NCI-H526 treated with DMSO at 0.1 percent for 48 hours (cell line): ENCODE data around the gene PGAP2.
"Not testable (repeated sequence)": the region's sequence is repeated elsewhere in the genome, so short reads cannot be mapped to it uniquely, and the experiment has no call there.

Experiments
- DNase-seq: peaks from one replicate; lab custom pipeline; 2025; lab: John Stamatoyannopoulos, UW

The PGAP2 gene

GRCh38 chr11:3803726-3804495, 4.4 kb upstream of the PGAP2 start:
- DNase-seq, result no peak

DNA sequence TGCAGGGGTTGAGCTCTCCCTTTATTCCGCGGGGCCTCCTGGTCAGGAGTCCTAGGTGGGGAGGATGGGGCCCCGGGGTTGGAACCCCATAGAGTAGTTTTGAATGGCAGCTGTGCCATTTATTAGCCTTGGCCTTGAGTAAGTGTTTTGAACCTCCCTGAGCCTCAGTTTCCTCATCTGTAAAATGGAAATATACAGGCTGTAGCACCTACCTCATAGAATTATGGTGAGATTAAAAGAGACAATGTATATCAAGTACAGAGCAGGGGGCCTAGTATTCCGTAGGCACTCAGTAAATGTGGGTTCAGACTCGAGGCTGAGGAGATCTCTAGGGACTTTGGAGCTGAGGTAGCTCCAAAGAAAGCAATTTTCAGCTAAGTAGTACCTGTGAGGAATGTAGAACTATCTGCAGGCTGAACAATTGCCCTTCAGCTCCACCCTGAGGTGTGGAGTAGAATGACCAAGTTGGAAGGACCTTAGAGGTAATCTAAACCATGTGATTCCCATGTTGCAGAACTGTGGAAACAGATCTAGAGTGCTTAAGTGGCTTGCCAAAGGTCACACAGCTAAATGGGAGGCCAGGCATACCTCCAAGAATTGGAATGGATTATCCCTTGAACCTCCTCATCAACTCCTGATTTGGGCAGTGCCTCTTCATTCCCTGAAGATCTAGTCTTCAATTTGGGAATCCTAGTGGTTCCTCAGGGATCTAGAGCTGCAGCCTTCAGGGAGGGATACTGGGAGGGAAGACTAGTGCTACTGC, 682 bp downstream of the PGAP2 start:
- peak; percentile 50 for DNase-seq

DNA sequence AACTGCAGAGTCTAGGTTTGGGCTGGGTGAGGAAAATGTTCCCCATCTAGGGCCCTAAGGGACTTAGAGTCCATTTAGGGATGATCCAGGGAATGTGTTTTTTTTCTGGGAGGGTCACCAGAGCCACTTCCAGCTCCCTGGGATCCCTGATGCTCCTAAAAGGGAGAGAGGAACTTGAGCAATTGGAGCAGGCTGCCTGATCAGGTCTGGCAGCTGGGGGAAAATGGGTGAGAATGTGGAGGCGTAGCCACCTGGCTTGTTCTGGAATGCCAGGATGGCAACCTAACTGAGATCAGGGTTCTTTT, 1.2 kb downstream of the PGAP2 start:
- DNase-seq, result no peak

GRCh38 chr11:3810446-3810845, 2.1 kb downstream of the PGAP2 start:
- DNase-seq, result no peak

DNA sequence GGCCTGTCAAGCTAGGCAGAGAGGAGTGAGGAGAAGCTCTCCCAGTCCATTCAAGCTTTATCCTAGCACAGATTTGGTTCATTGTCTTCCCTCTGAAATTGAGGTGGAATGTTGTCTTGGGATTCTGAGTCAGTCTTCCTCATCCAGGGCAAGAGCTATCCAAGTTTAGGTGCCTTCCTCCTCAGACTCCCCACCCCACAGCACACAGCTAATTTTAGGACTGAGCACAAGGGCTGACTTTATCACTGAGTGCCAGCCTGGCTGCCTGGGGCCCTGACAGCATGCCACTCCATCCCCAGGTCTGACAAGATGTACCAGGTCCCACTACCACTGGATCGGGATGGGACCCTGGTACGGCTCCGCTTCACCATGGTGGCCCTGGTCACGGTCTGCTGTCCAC, 2.6 kb downstream of the PGAP2 start:
- no peak for DNase-seq

- DNase-seq, result not testable (repeated sequence)
These were observed 6.5 kb downstream of the PGAP2 start for GRCh38 chr11:3814832-3815231.

- DNase-seq, result no peak
These were observed 7.5 kb downstream of the PGAP2 start for GRCh38 chr11:3815845-3816244.

DNA sequence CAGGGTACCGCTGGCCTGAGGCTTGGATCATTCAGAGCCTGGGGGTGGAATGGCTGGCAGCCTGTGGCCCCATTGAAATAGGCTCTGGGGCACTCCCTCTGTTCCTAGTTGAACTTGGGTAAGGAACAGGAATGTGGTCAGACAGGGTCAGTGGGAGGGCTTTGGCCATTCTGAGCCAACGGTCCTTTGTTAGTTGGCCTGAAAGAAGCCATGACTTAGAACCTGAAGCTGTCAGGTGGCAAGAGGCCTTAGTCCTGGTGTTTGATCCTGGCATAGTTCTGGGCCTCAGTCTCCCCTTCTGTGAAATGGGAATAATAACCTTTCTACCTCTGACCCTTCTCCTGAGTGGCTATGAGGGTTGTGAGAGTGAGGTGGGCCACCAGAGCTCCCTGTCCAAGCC, 8.3 kb downstream of the PGAP2 start:
- no peak for DNase-seq

GRCh38 chr11:3817181-3817800, 8.9 kb downstream of the PGAP2 start:
- no peak for DNase-seq

DNA sequence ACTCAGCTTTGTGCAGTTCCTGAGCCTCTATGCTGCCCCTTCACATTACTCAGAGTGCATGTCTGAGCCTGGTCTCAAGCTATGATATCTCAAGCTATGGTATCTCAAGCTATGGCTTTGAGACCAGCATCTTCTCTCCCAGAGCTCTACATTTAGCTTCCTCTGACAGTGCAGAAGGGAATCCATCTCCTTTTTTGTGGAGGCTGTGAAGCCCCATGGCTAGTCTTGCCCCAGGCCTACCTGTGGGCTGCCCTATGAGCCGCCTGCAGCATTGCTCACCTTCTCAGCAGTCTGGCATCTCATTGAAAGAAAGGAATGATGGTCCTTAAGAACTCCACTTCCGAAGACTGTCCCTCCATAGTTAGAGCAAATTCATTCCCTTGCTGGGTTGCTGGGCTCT, 12.6 kb downstream of the PGAP2 start:
- DNase-seq, result no peak

DNA sequence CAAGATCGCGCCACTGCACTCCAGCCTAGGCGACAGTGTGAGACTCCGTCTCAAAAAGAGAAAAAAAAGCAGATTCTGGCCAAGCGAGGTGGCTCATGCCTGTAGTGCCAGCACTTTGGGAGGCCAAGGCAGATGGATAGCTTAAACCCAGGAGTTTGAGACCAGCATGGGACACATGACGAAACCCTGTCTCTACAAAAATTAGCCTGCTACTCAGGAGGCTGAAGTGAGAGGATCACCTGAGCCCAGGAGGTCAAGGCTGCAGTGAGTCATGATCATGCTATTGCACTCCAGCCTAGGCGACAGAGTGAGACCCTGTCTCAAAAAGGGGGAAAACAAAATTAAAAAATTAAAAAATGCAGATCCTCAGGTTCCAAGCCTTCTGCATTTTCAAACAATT, 14.0 kb downstream of the PGAP2 start:
- DNase-seq, result no peak

DNA sequence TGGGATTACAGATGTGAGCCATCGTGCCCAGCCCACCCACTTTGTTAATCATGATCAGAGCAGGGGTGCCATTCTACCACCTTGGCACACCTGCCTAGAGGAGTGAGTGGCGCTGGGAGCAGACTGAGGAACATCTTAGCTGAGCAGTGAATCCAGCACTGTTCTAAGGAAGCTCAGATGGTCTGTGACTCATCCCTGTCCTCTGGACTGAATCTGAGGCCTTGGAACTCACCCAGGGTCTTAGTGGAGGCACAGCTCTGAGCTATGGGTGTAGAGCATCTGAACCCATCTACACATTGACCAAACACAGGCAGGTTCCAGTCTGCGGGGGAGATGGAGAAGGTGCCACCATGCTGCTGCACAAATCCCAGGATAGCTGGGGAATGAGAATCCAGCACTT, 14.9 kb downstream of the PGAP2 start:
- no peak for DNase-seq

DNA sequence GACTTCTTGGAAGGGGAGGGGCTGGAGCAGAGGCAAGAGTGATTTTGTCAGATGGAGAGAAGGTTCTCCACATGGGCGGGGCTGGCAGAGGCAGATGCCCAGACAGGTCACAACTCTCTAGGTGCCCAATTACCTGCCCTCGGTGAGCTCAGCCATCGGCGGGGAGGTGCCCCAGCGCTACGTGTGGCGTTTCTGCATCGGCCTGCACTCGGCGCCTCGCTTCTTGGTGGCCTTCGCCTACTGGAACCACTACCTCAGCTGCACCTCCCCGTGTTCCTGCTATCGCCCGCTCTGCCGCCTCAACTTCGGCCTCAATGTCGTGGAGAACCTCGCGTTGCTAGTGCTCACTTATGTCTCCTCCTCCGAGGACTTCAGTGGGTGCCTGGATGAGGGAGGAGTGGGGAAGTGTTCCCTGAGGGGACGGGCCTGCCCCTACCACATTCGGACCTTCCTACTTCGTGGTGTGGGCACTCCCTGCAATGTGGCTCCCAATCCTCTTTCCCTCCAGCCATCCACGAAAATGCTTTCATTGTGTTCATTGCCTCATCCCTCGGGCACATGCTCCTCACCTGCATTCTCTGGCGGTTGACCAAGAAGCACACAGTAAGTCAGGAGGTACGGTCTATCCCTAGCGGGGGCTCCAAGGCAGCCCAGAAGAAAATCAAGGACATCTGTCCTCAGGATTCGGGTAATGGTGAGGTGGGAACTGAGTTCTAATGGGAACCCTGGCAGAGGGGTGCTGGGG, 15.6 kb downstream of the PGAP2 start:
- DNase-seq, result no peak

- peak; percentile 19 for DNase-seq
These were observed 16.5 kb downstream of the PGAP2 start for GRCh38 chr11:3824714-3825472.

DNA sequence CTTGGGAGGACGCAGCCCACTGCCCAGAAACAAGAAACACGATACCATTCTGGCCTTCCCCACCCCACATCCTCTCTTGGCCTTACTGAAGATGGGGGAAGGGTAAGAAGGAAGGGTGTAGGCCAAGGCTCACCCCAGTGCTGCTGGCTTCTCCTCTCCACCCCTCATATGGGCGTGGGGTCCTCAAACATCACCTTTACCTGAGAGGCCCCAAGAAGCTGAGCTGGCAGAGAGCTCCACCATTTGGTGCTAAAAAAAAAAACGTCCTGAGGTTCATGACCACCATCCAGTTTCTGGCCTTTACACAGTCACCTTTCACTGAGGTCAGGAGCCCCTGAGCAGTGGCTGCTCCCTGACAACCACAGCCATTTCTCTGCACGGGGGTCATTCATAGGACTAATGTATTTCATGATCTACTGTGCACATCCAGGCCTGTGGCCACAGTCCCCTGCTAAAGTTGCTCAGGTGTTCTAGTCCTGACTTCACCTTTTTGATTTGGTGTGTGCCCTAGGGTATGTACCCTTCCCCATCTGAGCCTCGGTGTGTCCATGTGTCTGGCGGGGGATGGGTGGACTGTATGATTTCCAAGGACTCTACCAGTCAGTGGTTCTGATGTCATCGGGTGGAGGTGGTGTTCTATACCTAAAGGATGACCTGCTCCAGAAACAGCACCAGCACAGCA, 17.3 kb downstream of the PGAP2 start:
- no peak for DNase-seq

GRCh38 chr11:3826721-3827120, 18.4 kb downstream of the PGAP2 start:
- DNase-seq, result no peak

- no peak for DNase-seq
These were observed 19.2 kb downstream of the PGAP2 start for GRCh38 chr11:3827434-3828186.

GRCh38 chr11:3830088-3830487, 21.7 kb downstream of the PGAP2 start:
- no peak for DNase-seq

DNA sequence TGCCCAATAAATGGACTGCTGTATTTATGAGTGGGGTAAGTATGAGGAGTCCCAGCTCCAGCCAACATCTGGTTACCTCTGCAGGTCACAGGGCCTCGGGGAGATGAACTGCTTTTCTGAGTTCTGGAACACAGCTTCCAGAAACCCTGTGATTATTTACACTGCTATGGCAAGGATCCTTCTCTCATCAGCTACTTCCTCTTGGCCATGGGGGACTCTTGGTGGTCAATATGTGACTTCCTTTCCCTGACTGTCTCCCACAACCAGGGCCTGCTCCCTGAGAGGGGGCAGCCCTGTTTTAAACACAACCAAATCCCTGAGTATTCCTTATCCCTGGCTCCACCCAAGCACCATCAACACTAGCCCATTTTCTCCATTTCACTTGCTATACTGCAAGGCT, 22.4 kb downstream of the PGAP2 start:
- DNase-seq, result no peak
